HepG2 (cell line): ENCODE measurements around the gene CENPP. TPM values are rescaled to one million over a fixed set of nuclear protein-coding genes. Genes with fewer than 3 reads are reported as not detected.

ENCODE experiments used
- AHDC1 ChIP-seq: sonication (generic); formaldehyde crosslinking; IDR thresholded peaks from 2 replicates; pipeline ENCODE4 v1.5.1; 2020; ENCODE audit warnings: mild to moderate bottlenecking, missing genetic modification reagents, borderline replicate concordance
- ATRX ChIP-seq: sonication (generic); formaldehyde crosslinking; IDR thresholded peaks from 2 replicates; pipeline ENCODE4 v1.4.0; 2020; ENCODE audit warnings: missing genetic modification reagents, borderline replicate concordance
- KDM3A ChIP-seq: IDR thresholded peaks from 2 replicates; pipeline ENCODE4 v1.6.1; 2018; ENCODE audit warnings: low read depth, missing compliant biosample characterization
- MAZ ChIP-seq, 2 experiments: sonication (generic) in 1 of 2; formaldehyde crosslinking in 1 of 2; IDR thresholded peaks; 2 replicates each; pipeline versions ENCODE4 v1.5.0 to v1.6.1; 2012 to 2020; ENCODE audit warnings: low read depth in 2 of 2, mild to moderate bottlenecking in 2 of 2, borderline replicate concordance in 1 of 2, improper control_type of control experiment in 1 of 2, low read length in 1 of 2, missing genetic modification reagents in 1 of 2, moderate library complexity in 1 of 2
- MTA1 ChIP-seq: sonication (generic); formaldehyde crosslinking; IDR thresholded peaks from 2 replicates; pipeline ENCODE4 v1.4.0; 2020; ENCODE audit warnings: missing genetic modification reagents, mild to moderate bottlenecking, borderline replicate concordance
- PAXIP1 ChIP-seq: sonication (generic); formaldehyde crosslinking; conservative IDR thresholded peaks from 2 replicates; pipeline ENCODE4 v1.4.0; 2020; ENCODE audit warnings: mild to moderate bottlenecking, missing genetic modification reagents, moderate library complexity
- ZNF367 ChIP-seq: sonication (generic); formaldehyde crosslinking; IDR thresholded peaks from 2 replicates; pipeline ENCODE4 v1.4.0; 2020; ENCODE audit warnings: missing genetic modification reagents, borderline replicate concordance
- ZNF570 ChIP-seq: sonication (generic); formaldehyde crosslinking; IDR thresholded peaks from 2 replicates; pipeline ENCODE4 v1.4.0; 2020; ENCODE audit warnings: mild to moderate bottlenecking, missing genetic modification reagents, borderline replicate concordance
- ZNF646 ChIP-seq: sonication (generic); formaldehyde crosslinking; IDR thresholded peaks from 2 replicates; pipeline ENCODE4 v1.9.0; 2021; ENCODE audit warnings: mild to moderate bottlenecking, missing genetic modification reagents
- ZNF772 ChIP-seq: sonication (generic); formaldehyde crosslinking; IDR thresholded peaks from 2 replicates; pipeline ENCODE4 v1.5.0; 2020; ENCODE audit warnings: mild to moderate bottlenecking, missing genetic modification reagents
- polyA plus RNA-seq, 8 experiments: library from polyadenylated mRNA; depleted of rRNA in 3 of 8; stranded (reverse) in 7 of 8; unstranded in 1 of 8; fragments of >200 nt; fragmentation: Illumina TruSeq in 4 of 8; extraction: Trizol in 4 of 8; gene quantifications; 2 replicates each; pipeline versions ENCODE4 v1.2.1 to v1.2.3, GENCODE V29; 2011 to 2016; ENCODE audit warnings: low read depth in 4 of 8, missing spikeins in 1 of 8, mixed read lengths in 1 of 8; ENCODE audit not compliant: insufficient read depth in 1 of 8
- total RNA-seq, 5 experiments: library from RNA; depleted of rRNA; stranded (reverse); fragments of >200 nt; fragmentation: Illumina TruSeq; extraction: Trizol; gene quantifications; 2 replicates each; pipeline ENCODE4 v1.2.3, GENCODE V29; 2016; ENCODE audit warnings: low read depth in 1 of 5

CENPP gene
- total and polyA plus RNA-seq, 2 of the 13 experiments (the other 11 are each of a cell fraction or from before 2014, with no cell fraction given): 2.0 to 11.4 TPM

- TF ChIP-seq AHDC1: peak; percentile 44; the same call in 1 of the 2 replicates
- TF ChIP-seq KDM3A (CRISPR knock-in tag): peak; percentile 61; the same call in 1 of the 2 replicates
- TF ChIP-seq ZNF772 (CRISPR knock-in tag): no peak; the same call in 1 of the 2 replicates
- no peak for TF ChIP-seq ATRX
- TF ChIP-seq PAXIP1 (CRISPR knock-in tag): peak; percentile 19; the same call in 1 of the 2 replicates
- no peak for TF ChIP-seq ZNF367
- TF ChIP-seq MAZ (IDR thresholded peaks at IDR 0.05; ENCODE audit: borderline replicate concordance, low read depth, low read length): peak; percentile 47; the same call in 1 of the 2 replicates
- TF ChIP-seq MAZ (CRISPR knock-in tag; IDR thresholded peaks at IDR 0.05; ENCODE audit: low read depth): no peak; the same call in 1 of the 2 replicates
- TF ChIP-seq ZNF646: no peak
- peak; percentile 43; the same call in 1 of the 2 replicates for TF ChIP-seq MTA1 (CRISPR knock-in tag)
- no peak for TF ChIP-seq ZNF570 (CRISPR knock-in tag)
Observed at GRCh38 chr9:92325269-92325990, at the start of gene CENPP, which contains the start of gene NOL8 (continued).
